GM18520 (cell line): Measurements from ENCODE around the gene TMEM132C.
"Not testable (repeated sequence)": the region's sequence is repeated elsewhere in the genome, so short reads cannot be mapped to it uniquely, and the experiment has no call there.

Experiments
- ATAC-seq: cut with Tn5 transposase; IDR thresholded peaks from one replicate; pipeline ENCODE4 v1.9.1; 2021; ENCODE audit not compliant: unreplicated experiment

TMEM132C gene

DNA sequence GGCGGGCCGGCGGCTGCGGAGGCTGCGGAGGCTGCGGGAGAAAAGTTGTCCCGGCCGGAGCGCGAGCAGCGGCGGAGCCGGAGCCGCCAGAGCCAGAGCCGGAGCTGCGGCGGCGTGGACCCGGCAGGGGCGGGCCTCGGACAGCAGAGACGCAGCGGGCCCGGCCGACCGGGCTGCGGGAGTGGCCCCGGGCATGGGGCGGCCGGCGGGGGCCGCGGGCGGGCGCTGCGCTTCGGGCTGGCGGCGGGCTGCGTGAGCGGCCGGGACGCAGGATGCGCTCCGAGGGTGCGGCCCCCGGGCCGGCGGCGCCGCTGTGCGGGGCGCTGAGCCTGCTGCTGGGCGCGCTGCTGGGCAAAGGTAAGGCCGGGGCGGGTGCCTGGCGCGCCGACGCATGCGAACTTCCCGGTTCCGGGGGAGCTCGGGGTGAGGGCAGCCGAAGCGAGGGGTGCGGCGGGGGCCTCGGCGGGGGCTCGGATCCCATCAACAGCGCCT, at the start of gene TMEM132C:
Gene TMEM132C, plus strand, starts transcription at position 40 of the 492 bp plus-strand sequence. Its CDS starts 233 bp downstream, at position 273.
- no peak for ATAC-seq

GRCh38 chr12:128224226-128224625, 42.7 kb upstream of the TMEM132C start:
- ATAC-seq, result no peak

DNA sequence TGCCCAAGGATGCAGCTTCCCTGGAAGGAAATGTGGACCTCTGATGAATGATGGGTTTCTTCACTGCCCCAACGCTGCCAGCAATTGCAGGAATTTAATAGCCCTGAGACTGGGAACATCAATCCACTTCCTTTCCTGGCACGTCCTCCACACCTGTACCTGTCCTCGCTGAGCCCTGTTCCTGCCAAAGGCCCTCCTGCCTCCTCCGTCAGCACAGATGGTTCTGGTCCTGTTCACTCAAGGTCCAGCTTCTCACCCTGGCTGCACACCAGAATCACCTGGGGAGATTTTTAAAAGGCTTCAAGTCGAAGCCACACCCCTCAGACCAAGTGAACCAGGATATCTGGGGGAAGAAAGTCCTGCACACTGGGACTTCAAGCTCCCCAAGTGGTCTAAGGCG, 38.4 kb upstream of the TMEM132C start:
- ATAC-seq, result no peak

DNA sequence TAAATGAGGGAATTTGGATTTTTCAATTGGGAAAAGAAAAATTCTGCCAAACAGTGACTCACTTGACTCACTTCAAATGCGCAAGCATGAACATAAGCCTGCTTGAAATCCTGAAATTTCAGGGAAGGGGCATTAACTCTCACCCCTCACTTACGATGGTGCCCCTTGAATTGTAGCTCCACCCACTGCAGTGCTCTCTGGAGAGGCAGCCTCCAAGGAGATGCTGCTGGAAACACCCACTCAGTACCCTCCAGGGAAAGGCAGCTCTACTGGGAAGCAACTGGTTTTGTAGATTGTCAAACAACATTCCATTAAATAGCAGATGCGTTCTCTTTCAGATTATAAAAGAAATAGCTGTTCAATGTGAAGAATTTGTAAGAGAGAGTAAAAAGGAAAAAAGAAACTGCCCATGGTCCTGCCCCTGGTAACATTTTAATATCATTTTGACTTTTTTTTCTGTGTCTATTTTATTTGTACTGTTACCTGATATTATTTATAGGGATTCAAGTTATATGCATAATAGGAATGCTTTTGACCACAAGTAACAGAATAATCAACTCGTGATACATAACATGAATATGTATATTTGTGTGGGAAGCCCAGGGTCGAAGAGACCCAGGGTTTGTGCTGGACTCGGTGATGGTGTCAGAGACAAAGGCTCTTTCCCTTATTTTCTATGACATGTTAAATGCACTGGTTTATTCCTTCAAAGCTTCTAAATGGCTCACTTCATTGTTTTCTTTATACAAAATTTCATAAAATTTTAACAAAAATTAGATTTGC, 31.1 kb upstream of the TMEM132C start:
- ATAC-seq, result no peak

- no peak for ATAC-seq
Observed at GRCh38 chr12:128236525-128236924, 30.4 kb upstream of the TMEM132C start.

DNA sequence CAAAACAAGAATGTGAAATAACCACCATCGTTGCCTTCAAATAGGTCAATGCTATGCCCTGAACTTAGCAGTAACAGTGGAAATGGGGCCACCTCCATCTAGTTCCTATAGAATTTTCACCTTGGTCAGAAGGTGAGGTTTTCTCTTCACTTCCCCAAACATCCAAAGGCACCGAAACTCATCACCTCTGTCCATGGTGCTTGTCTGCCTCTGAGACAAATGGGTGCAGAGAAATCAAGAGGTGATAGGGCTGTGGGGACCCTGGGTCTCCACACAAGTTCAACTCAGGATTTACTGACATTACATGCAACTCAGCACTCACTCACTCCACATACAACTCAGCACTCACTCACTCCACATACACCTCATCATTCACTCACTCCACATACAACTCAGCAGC, 26.2 kb upstream of the TMEM132C start:
- no peak for ATAC-seq

DNA sequence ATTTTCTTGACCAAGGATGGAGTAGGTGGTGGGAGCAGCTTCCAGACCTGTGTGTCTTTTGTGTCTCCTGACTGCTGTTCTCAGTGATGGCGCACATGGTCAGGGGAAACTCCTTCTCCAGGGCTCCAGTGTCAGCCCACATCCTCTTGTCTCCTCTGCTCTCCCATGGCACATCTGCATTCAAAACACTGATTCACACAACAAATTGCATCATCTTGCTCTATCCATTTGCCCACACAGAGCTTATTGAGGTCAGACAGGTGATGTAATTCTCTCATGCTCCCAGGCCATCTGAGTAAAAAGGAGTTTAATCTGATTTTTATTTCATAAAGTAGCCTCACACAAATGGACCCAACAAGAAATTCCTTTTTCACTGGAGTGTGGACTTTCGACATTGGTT, 21.8 kb upstream of the TMEM132C start:
- ATAC-seq, result no peak

- no peak for ATAC-seq
Observed at GRCh38 chr12:128245905-128246304, 21.1 kb upstream of the TMEM132C start.

DNA sequence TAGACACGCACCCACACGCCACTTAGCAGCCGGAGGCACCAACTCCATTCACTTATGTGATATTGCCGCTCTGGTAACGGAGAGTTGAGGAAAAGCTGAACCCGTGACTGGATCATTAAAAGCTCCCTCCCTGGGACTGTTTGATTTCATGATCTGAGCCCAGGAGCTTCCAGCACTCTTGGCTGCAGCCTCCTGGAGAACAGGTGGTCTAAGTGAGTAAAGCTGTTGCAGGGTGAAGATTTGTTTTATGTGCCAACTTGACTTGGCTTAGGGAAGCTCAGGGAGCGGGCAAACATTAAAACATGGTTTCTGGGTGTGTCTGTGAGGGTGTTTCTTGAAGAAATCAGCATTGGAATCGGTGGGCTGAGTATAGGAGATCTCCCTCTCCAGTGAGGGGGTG, 16.9 kb upstream of the TMEM132C start:
- no peak for ATAC-seq

- ATAC-seq, result not testable (repeated sequence)
Observed at GRCh38 chr12:128253829-128254228, 13.1 kb upstream of the TMEM132C start.

- no peak for ATAC-seq
Observed at GRCh38 chr12:128258866-128259555, 8.0 kb upstream of the TMEM132C start.

GRCh38 chr12:128259556-128260070, 7.4 kb upstream of the TMEM132C start:
- ATAC-seq, result no peak

- ATAC-seq, result no peak
Observed at GRCh38 chr12:128261757-128262156, 5.2 kb upstream of the TMEM132C start.

- no peak for ATAC-seq
Observed at GRCh38 chr12:128265566-128265965, 1.4 kb upstream of the TMEM132C start.

DNA sequence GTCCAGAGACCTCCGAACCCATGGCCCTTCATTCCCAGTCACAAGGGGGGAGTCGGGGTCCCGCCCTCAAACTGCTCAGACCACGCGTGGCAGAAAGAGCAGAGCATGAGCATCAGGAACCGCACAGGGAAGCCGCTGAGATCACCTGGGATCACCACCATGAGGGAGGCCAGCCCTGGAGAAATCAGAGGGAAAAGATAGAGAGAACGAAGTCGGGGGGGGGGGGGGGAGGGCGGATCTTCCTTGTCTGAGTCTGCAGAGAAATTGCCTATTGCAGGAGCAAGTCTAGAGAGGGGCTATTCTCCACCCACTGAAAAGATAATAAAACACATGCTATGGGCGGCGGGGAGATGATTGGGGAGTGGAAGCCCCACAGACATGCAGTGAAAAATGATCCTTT, 884 bp upstream of the TMEM132C start:
- ATAC-seq, result no peak

- ATAC-seq, result no peak
Observed at GRCh38 chr12:128266541-128267130, 334 bp upstream of the TMEM132C start.

GRCh38 chr12:128267651-128268378, 845 bp downstream of the TMEM132C start:
- ATAC-seq, result no peak

GRCh38 chr12:128268379-128268995, 1.5 kb downstream of the TMEM132C start:
- no peak for ATAC-seq

GRCh38 chr12:128269181-128269591, 2.2 kb downstream of the TMEM132C start:
- ATAC-seq, result no peak

DNA sequence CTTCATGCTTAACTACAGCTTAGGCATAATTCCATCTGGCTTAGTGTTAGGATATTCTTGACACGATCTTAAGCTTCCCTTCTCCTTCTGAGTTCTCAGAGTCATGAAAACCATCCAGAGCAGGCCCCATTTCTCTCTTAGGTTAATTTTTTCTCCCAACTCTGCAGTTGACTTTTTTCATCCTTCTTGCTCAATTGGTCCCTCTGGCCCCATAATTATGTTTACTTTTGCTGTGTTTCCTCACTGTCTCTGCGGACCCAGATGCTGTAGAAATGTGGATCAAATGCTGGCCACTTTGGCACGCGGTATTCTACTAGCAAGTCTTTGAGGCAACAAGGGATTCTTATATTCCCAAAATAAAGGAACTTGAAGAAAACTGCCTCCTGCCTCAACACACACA, 9.5 kb downstream of the TMEM132C start:
- no peak for ATAC-seq

- no peak for ATAC-seq
Observed at GRCh38 chr12:128286970-128287369, 20.0 kb downstream of the TMEM132C start.
